Neural cell (in vitro differentiated cells): ENCODE results near the gene FNDC3B. TPM values are rescaled to one million over a fixed set of nuclear protein-coding genes. Genes with fewer than 3 reads are reported as not detected.

Experiments used
- H2AFZ ChIP-seq: fragments of 200-600, 300-800 bp; sonication (generic), shearing (Covaris generic); 2 replicates; pipeline ENCODE4 v1.6.0; 2014; ENCODE audit warnings: low read depth, mild to moderate bottlenecking, antibody characterized with exemption, low read length, moderate library complexity
- H3F3A ChIP-seq: fragments of 200-600 bp; shearing (Covaris generic); 2 replicates; pipeline ENCODE4 v1.6.1; 2016; ENCODE audit warnings: mild to moderate bottlenecking, moderate library complexity, mixed read lengths, antibody characterized with exemption, low read length; ENCODE audit not compliant: insufficient read depth, poor library complexity, severe bottlenecking
- H3K27ac ChIP-seq: fragments of 200-600, 300-800 bp; sonication (generic), shearing (Covaris generic); 2 replicates; pipeline ENCODE4 v1.5.1; 2014; ENCODE audit warnings: mild to moderate bottlenecking, low read length, moderate library complexity
- H3K27me3 ChIP-seq: fragments of 300-800, 200-600 bp; sonication (generic), shearing (Covaris generic); 2 replicates; pipeline ENCODE4 v1.6.0; 2014; ENCODE audit warnings: mild to moderate bottlenecking, low read depth, low read length, moderate library complexity; ENCODE audit not compliant: insufficient read depth
- H3K36me3 ChIP-seq: fragments of 300-800, 200-600 bp; sonication (generic), shearing (Covaris generic); 2 replicates; pipeline ENCODE4 v1.5.1; 2014; ENCODE audit warnings: mild to moderate bottlenecking, antibody characterized with exemption, low read length, moderate library complexity; ENCODE audit not compliant: insufficient read depth
- H3K4me2 ChIP-seq: fragments of 300-800, 200-600 bp; sonication (generic), shearing (Covaris generic); 2 replicates; pipeline ENCODE4 v1.6.0; 2014; ENCODE audit warnings: mild to moderate bottlenecking, low read length
- H3K4me3 ChIP-seq: fragments of 300-800, 200-600 bp; sonication (generic), shearing (Covaris generic); 2 replicates; pipeline ENCODE4 v1.5.1; 2014; ENCODE audit warnings: mild to moderate bottlenecking, low read length, moderate library complexity
- H3K79me2 ChIP-seq: fragments of 200-600 bp; shearing (Covaris generic); replicated peaks from 2 replicates; pipeline ENCODE4 v1.6.0; 2014; ENCODE audit warnings: mild to moderate bottlenecking, low read length, moderate library complexity; ENCODE audit not compliant: insufficient read depth
- H3K9ac ChIP-seq: fragments of 300-800, 200-600 bp; sonication (generic), shearing (Covaris generic); 2 replicates; pipeline ENCODE4 v1.6.1; 2016; ENCODE audit warnings: mild to moderate bottlenecking, low read length, mixed read lengths
- H3K9me2 ChIP-seq: fragments of 200-600 bp; shearing (Covaris generic); 2 replicates; pipeline ENCODE4 v1.6.1; 2016; ENCODE audit warnings: mild to moderate bottlenecking, low read length, mixed read lengths; ENCODE audit not compliant: insufficient read depth
- H3K9me3 ChIP-seq: fragments of 200-600, 300-800 bp; sonication (generic), shearing (Covaris generic); 2 replicates; pipeline ENCODE4 v1.6.1; 2016; ENCODE audit warnings: mild to moderate bottlenecking, mixed run types, low read length, moderate library complexity, mixed read lengths
- H4K20me1 ChIP-seq: fragments of 200-600 bp; shearing (Covaris generic); 2 replicates; pipeline ENCODE4 v1.6.1; 2016; ENCODE audit warnings: mild to moderate bottlenecking, mixed run types; ENCODE audit not compliant: insufficient read depth
- CTCF ChIP-seq: fragments of 450-650 bp; IDR thresholded peaks from 2 replicates; pipeline ENCODE4 v1.5.1; 2014; ENCODE audit warnings: antibody characterized with exemption, mild to moderate bottlenecking, moderate library complexity; ENCODE audit not compliant: poor library complexity, severe bottlenecking
- EP300 ChIP-seq: fragments of 450-650 bp; conservative IDR thresholded peaks from 2 replicates; pipeline ENCODE4 v1.6.1; 2014; ENCODE audit warnings: antibody characterized with exemption, mild to moderate bottlenecking, moderate library complexity; ENCODE audit not compliant: poor library complexity, severe bottlenecking
- EZH2 ChIP-seq: fragments of 200-600, 300-800 bp; shearing (Covaris generic), sonication (generic); IDR thresholded peaks from 2 replicates; pipeline ENCODE4 v1.6.1; 2014; ENCODE audit warnings: antibody characterized with exemption, low read length, borderline replicate concordance, mild to moderate bottlenecking; ENCODE audit not compliant: insufficient read depth, poor library complexity, severe bottlenecking
- MXI1 ChIP-seq: fragments of 450-650 bp; conservative IDR thresholded peaks from 2 replicates; pipeline ENCODE4 v1.6.1; 2014; ENCODE audit warnings: antibody characterized with exemption, mild to moderate bottlenecking; ENCODE audit not compliant: poor library complexity, severe bottlenecking
- POLR2AphosphoS5 ChIP-seq: IDR thresholded peaks from 2 replicates; pipeline ENCODE4 v1.6.1; 2012
- RAD21 ChIP-seq: fragments of 450-650 bp; conservative IDR thresholded peaks from 2 replicates; pipeline ENCODE4 v1.6.1; 2014; ENCODE audit warnings: antibody characterized with exemption, mild to moderate bottlenecking, moderate library complexity
- REST ChIP-seq: IDR thresholded peaks from 2 replicates; pipeline ENCODE4 v1.6.1; 2012; ENCODE audit warnings: borderline replicate concordance
- SMC3 ChIP-seq: fragments of 450-650 bp; conservative IDR thresholded peaks from 2 replicates; pipeline ENCODE4 v1.6.1; 2014; ENCODE audit warnings: antibody characterized with exemption, mild to moderate bottlenecking, moderate library complexity; ENCODE audit not compliant: poor library complexity
- TAF1 ChIP-seq: IDR thresholded peaks from 2 replicates; pipeline ENCODE4 v1.6.1; 2012; ENCODE audit warnings: low read depth
- polyA plus RNA-seq: library from polyadenylated mRNA; depleted of rRNA; stranded (reverse); fragments of >200 nt; gene quantifications from 2 replicates; pipeline ENCODE4 v1.2.3, GENCODE V29; 2014

FNDC3B gene
- polyA plus RNA-seq, 1 donor from 2014 or later, result 4.9 TPM

- no peak overlapping the region for H3K27ac ChIP-seq
- no peaks in the 10 kb centered on the region for H3K9me3 ChIP-seq
- no peak overlapping the region for H3K9ac ChIP-seq
- H3K79me2 ChIP-seq, result peaks cover 9% of the 10 kb centered on the region
- H3K27me3 ChIP-seq, result no peaks in the 10 kb centered on the region
- no peak overlapping the region for H3K4me2 ChIP-seq
- TF ChIP-seq MXI1, result no peak
- TF ChIP-seq RAD21, result no peak
- no peak for TF ChIP-seq POLR2AphosphoS5
- TF ChIP-seq EZH2, result no peak
- no peak for TF ChIP-seq SMC3
- no peak for TF ChIP-seq EP300
- TF ChIP-seq CTCF, result no peak
- no peak for TF ChIP-seq REST
- TF ChIP-seq TAF1, result no peak
- H4K20me1 ChIP-seq, result no peaks in the 10 kb centered on the region
- no peak overlapping the region for H2AFZ ChIP-seq
- H3F3A ChIP-seq, result no peaks in the 10 kb centered on the region
- no peaks in the 10 kb centered on the region for H3K9me2 ChIP-seq
- no peaks in the 10 kb centered on the region for H3K36me3 ChIP-seq
- H3K4me3 ChIP-seq, result no peak overlapping the region
Measured at GRCh38 chr3:172139528-172140276, 100.3 kb downstream of the FNDC3B start.

GRCh38 chr3:172140499-172141391 lies 101.4 kb downstream of the FNDC3B start:
- Histone ChIP-seq H3K4me2 (no peak overlapping the region), H2AFZ (no peak overlapping the region), H3K27ac (no peak overlapping the region), H4K20me1 (no peaks in the 10 kb centered on the region), H3K4me3 (no peak overlapping the region), H3F3A (no peaks in the 10 kb centered on the region), H3K9ac (no peak overlapping the region), H3K9me2 (no peaks in the 10 kb centered on the region), H3K79me2 (peaks cover 9% of the 10 kb centered on the region), H3K36me3 (no peaks in the 10 kb centered on the region), H3K9me3 (no peaks in the 10 kb centered on the region), H3K27me3 (no peaks in the 10 kb centered on the region)
- TF ChIP-seq REST (no peak), POLR2AphosphoS5 (no peak), EP300 (no peak), TAF1 (no peak), MXI1 (no peak), EZH2 (no peak), CTCF (no peak)
